Epithelial cell of esophagus (primary cell): Measurements from ENCODE around the gene MATN4.
A peak's percentile ranks its signal among the peaks of the same experiment; 100 is the strongest.

Experiments used
- DNase-seq: peaks from one replicate; pipeline ENCODE4 v3.0.0; 2010; ENCODE audit warnings: low read depth
- H3K4me3 ChIP-seq: 2 replicates; pipeline ENCODE4 v1.5.1; 2011; ENCODE audit warnings: mild to moderate bottlenecking, low read length, control low read depth
- TF ChIP-seq, protein P1 (sequence below): IDR thresholded peaks from 2 replicates; pipeline ENCODE4 v1.5.1; 2011; ENCODE audit warnings: low read depth, mild to moderate bottlenecking, low read length, control low read depth, inconsistent platforms; ENCODE audit not compliant: insufficient read depth; ENCODE audit errors: missing control alignments

The MATN4 gene

GRCh38 chr20:45329497-45330319, 21.6 kb upstream of the MATN4 start:
- TF ChIP-seq, protein P1, sequence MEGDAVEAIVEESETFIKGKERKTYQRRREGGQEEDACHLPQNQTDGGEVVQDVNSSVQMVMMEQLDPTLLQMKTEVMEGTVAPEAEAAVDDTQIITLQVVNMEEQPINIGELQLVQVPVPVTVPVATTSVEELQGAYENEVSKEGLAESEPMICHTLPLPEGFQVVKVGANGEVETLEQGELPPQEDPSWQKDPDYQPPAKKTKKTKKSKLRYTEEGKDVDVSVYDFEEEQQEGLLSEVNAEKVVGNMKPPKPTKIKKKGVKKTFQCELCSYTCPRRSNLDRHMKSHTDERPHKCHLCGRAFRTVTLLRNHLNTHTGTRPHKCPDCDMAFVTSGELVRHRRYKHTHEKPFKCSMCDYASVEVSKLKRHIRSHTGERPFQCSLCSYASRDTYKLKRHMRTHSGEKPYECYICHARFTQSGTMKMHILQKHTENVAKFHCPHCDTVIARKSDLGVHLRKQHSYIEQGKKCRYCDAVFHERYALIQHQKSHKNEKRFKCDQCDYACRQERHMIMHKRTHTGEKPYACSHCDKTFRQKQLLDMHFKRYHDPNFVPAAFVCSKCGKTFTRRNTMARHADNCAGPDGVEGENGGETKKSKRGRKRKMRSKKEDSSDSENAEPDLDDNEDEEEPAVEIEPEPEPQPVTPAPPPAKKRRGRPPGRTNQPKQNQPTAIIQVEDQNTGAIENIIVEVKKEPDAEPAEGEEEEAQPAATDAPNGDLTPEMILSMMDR = peak; percentile 22
- no peak for DNase-seq
- no peak overlapping the region for H3K4me3 ChIP-seq

- H3K4me3 ChIP-seq = no peak overlapping the region
- TF ChIP-seq, protein P1 = no peak
- DNase-seq = no peak
Observed at GRCh38 chr20:45328451-45328850, 20.4 kb upstream of the MATN4 start.

GRCh38 chr20:45325371-45325770, 17.3 kb upstream of the MATN4 start:
- H3K4me3 ChIP-seq = no peak overlapping the region
- TF ChIP-seq, protein P1 = no peak
- DNase-seq = no peak

DNA sequence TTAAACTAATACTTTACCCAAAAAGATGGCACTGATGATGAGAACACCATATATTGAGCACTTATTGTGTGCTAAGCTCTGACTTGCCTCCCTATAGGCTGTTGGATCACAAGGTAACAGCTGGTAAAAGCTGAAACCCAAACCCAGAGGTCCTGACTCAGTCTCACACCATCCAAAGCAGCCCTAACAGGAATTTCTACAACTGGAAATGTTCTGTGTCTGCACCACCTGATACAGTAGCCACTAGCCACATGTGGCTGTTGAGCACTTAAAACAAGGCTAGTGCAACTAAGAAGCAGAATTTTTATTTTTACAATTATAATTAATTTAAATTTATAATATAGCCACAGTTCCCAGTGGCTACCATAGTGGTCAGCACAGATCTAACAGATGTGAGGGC, 15.6 kb upstream of the MATN4 start:
- TF ChIP-seq, protein P1 = no peak
- DNase-seq = peak; percentile 87
- H3K4me3 ChIP-seq = no peak overlapping the region

- no peak overlapping the region for H3K4me3 ChIP-seq
- DNase-seq = peak; percentile 60
- TF ChIP-seq, protein P1 = peak; percentile 43
Observed at GRCh38 chr20:45322952-45323383, 14.9 kb upstream of the MATN4 start.

DNA sequence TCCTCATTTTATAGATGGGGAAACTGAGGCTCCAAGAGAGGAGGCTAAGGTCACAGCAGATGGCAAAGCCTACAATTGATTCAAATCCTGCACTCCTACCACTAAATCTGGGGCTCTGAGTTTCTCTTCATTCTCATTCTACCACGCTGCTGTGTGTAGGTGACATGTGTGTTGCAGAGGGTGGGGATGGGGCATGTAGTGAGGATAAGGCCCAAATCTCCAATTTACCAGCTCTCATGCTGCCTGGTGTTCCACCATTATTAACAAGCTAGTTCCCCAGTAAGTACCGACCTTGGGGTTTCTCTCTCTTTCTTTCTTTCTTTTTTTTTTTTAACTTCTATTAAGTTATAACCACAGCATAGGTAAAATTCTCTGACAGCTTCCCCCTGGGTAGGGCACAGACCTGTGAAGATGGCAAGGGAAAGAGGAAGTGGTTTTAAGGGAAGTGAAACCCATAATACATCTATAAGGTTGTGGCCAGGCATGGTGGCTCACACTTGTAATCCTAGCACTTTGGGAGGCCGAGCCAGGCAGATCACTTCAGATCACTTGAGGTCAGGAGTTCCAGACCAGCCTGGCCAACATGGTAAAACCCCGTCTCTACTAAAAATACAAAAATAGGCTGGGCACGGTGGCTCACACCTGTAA, 13.0 kb upstream of the MATN4 start:
- H3K4me3 ChIP-seq = no peak overlapping the region
- DNase-seq = no peak
- TF ChIP-seq, protein P1 = no peak
